OCI-M1 (cell line): ENCODE results near the gene MYO1D.

Experiments used
- DNase-seq: peaks from one replicate; lab custom pipeline; 2025; lab: John Stamatoyannopoulos, UW

The MYO1D gene

GRCh38 chr17:32487473-32488176 lies 389.3 kb downstream of the MYO1D start:
- no peak for DNase-seq

- DNase-seq = peak; percentile 70
Measured at GRCh38 chr17:32486701-32487472, 390.0 kb downstream of the MYO1D start, which contains the start of gene CDK5R1. TSS of gene CDK5R1 (plus strand) at chr17:32486993. CDS start at chr17:32487621, 628 bp downstream.

DNA sequence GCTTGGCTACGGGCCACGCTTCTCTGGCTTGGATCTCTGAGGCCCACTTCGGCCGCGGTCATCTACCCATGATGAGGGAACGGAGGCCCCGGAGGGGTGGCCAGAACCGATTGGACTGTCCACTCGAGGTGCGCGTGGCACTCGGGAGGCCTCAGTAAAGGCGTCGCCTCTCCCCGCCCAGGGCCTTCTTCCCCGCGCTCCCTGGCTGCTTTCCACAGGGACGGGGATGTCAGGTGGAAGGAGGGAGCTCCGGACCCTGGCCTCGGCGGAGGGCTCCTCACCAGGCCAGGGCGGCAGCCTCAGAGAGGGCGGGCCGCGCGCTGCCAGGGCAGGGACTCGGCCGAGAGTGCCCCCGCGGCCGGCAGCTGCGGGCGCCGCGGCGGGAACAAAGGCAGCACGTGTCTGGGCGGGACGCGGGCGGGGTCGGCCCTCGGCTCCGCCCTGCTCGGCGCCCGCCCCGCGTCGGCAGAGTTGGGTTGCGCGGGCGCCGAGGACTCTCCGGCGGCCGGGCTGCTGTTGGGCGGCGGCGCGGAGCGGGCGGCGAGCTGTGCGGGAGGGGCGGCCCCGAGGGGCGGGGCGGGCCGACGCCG lies 390.7 kb downstream of the MYO1D start:
- DNase-seq = peak; percentile 74

DNA sequence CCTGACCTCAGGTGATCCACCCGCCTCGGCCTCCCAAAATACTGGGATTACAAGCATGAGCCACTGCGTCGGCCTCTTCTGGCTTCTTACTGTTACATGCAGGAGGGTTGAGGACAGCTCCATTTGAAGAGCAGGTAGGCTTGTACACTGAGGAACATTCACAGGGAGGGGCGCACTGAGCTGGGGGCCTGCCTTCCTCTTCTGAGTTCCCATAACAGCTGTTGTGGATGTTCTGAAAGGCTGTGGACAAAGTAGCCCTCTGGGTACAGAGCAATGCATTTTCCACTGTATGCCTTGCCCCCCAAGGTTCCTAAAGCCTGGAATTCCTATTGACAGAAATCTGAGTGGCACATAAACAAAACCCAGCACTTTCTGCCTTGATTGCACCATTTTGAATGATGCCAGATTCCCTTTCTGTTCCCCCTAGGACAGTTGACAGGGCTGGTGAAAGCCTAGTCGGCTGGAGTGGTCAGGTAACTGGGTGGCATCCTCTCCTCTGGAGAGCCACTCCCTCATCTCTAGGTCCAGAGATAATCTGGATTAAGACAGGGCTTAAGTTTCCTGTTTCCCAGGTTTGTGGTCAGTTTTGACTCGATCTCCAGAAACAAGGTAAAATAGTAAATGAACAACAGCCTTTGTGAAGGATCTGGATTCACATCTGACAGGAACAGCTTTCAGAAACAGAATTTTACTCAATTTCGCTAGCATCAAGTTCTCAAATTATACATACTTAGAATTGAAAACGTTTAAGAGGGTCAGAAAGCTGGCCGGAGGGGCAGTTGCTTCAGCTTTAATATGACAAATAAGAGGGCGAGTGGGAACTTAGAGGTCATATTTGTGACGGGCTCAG lies 391.4 kb downstream of the MYO1D start:
- DNase-seq = peak; percentile 14

DNA sequence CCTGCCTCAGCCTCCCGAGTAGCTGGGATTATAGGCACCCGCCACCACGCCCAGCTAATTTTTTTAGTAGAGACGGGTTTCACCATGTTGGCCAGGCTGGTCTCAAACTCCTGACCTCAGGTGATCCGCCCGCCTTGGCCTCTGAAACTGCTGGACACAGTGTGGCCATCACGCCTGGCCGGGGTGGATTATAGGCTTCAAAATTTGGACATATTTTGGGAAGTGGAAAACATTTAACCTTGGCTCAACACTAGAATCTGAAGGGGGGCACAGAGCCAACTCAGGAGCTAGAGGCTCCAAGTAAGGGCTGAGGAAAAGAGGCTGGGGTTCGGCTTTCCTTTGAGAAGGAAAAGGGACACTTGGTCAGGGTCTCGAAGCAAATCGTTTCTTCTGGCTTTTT lies 392.3 kb downstream of the MYO1D start:
- no peak for DNase-seq

- DNase-seq = no peak
Measured at GRCh38 chr17:32484041-32484461, 392.9 kb downstream of the MYO1D start.

DNA sequence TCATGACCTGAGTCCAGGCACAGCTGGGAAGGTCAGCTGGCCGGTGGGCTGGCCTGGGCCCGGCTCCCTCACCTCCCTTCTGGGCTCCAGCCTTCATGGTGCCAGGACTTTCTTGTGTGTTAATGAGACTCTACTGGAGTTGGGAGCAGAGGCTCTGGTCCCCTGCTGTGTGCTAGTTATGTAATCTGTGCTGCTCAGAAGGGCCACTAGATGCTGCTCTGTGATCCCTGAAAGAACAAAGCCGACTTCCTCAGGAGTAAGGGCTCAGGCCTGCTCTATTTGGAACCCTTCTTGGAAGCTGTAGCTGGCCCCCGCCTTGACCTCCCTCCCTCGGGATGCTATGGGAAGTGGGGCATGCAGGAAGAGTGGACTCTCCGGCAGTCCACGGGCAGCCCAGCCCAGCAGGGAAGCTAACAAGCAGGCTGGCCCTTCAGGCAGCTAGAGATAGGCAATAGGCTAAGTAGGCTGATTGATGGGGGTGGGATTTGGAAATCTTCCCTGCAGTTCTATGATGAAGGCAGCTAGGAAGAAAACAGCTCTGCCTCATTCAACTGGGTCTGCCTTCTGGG lies 393.4 kb downstream of the MYO1D start:
- DNase-seq = peak; percentile 57

DNA sequence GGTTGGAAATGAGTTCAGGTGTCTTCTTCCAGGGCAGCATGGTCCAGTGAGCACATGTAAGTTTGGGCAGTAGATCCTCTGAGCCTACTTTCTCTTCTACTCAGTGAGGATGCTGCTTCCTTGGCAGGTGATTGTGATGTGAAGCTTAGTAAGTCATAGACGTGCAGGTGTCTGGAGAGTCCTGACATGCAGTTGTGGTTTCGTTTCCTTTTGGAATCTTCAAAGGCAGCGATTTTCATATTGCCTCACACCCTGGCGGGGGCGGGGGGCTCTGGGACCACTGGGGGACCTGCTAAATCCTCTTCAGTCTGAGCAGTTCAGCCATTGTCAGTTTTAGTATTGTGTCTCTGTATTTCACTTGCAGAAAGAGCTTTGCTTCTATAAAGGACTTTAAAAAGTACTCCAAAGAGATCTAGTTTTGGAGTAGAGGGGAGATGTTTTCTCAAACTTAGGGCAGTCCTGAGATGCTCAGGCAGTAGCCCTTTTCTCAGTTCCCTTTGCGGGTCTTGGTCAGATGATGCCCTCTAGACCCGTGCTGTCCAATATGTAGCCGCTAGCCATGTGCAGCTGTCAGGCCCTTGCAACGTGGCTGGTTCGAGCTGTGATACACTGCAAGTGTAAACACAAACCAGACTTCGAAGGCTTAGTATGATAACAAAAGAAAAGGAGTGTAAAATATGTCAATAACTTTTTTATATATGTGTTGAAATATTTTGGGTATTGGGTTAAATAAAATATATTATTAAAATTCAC lies 394.2 kb downstream of the MYO1D start:
- no peak for DNase-seq

DNA sequence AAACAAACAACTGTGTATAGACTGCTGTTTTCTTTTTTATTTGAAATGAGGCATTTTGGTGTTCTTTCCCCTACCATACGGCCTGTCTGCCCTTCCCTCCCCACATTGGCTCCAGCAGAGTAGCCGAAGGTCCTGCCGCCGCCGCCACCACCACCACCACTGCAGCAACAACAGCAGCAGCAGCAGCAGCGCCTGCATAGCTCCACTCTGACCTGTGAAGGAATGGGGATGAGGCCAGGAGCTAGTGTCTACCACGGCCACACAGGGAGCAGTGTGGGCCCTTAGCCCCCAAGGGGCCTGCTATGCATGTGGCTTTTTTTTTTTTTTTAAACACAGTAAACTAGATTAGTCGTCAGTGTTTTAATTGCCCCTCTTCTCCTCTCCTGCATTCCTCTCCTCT lies 395.7 kb downstream of the MYO1D start:
- no peak for DNase-seq

GRCh38 chr17:32479074-32479617 lies 397.8 kb downstream of the MYO1D start:
- no peak for DNase-seq

- no peak for DNase-seq
Measured at GRCh38 chr17:32477220-32477619, 399.7 kb downstream of the MYO1D start.

GRCh38 chr17:32475258-32475657 lies 401.7 kb downstream of the MYO1D start:
- no peak for DNase-seq

GRCh38 chr17:32471652-32472051 lies 405.3 kb downstream of the MYO1D start:
- no peak for DNase-seq

GRCh38 chr17:32470405-32471167 lies 406.3 kb downstream of the MYO1D start:
- DNase-seq = no peak

DNA sequence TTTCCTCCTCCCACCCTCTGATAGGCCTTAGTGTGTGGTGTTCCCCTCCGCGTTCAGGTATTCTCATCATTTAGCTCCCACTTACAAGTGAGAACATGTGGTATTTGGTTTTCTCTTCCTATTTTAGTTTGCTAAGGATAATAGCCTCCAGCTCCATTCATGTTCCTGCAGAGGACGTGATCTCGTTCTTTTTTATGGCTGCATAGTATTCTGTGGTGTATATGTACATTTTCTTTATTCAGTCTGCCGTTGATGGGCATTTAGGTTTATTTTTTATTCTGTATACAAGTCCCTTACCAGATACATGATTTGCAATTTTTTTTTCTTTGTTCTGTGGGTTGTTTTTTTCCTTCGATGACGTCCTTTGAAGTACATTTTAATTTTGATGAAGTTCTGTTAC lies 409.0 kb downstream of the MYO1D start:
- no peak for DNase-seq

DNA sequence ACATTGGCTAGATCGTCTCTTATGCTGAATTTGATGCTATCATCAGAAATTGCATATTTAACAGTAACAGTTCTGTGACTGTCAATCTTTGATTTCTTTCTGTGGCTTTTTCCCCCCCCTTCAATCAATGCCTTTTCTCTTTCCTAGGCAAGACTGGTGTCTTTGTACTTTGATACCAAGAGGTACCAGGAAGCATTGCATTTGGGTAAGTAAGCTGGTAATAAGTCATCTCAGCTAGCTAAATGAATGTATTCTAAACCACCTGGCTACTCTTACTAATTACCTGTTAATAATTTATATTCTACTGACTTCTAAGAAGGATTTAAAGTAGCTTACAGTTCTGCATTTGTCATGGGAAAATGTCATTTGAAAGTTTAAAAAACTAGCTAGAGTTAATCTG lies 412.6 kb downstream of the MYO1D start:
- DNase-seq = no peak

DNA sequence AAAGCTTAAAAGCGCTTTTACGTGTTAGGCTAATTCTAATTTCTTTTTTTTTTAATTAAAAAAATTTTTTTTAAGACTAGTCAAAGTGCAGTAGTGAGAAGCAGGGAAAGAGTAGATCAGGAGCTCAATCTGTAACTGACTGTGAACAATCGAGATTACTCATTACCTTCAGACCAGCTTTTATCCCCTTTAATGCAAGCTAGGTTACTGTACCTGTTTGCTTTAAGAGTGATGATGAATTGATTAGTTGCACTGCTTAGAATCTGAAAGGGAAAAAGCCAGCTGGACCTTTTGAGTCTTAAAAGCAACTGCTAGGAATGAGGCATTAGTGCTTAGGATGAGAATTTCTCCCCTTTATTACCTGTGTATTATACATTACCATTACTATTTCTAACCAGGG lies 413.6 kb downstream of the MYO1D start:
- DNase-seq = no peak

DNA sequence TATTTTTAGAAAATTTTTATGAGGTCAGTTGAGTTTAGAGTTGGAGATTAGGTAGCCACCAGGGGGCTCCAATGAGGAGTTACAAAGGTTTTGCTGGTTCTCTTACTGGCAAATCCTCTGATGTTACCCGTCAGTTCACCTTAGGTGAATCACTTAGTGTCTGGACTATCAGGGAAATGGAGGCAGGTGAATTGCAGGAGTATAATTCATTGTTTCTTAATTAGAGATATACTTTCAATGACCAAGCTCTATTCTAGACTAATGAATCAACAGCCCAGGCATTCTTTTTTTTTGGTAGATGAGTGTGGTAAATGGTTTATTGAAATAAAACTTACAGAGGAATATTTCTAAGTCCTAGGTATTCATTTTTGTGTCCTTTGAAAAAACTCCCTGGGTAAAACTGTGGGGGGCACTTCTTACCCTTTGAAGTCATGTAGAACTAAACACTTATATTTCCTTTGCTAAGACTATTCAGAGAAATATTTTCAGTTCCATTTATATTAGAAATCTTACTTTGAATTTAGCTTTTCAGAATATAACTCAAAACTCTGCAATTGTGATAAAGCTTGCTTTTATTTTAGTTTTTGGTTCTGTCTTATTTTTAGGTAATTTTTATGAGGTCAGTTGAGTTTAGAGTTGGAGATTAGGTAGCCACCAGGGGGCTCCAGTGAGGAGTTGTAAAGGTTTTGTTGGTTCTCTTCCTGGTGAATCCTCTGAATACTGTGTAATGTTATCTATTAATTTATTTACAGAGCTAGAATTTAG lies 414.9 kb downstream of the MYO1D start:
- DNase-seq = peak; percentile 75

- DNase-seq = no peak
Measured at GRCh38 chr17:32461498-32461852, 415.4 kb downstream of the MYO1D start.
